ENCODE results near the gene ERVK3-1.

DNA sequence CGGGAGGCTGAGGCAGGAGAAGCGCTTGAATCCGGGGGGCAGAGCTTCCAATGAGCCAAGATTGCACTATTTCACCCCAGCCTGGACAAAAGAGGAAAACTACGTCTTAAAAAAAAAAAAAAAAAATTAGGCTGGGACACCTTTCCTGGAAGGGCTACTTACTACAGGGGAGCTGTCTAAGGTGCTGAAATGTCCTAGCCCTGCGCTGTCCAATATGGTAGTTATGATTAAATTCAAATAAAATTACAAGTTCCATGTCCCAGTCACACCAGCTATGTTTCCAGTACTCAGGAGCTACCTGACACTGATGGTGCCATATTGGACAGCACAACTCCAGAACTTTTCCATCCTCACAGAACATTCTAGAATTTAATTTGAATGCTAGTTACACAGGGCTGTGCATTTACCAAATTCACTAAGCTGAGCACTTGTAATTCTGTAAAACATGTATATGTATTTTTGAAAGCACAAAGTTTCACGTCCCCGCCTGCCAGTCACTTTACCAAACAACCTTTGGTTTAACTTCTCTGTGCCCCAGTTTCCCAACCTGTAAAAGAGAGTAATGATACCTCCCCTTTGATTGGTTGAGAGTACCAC lies 12.4 kb downstream of the ERVK3-1 start:
- TF ChIP-seq JUND (CRISPR knock-in tag; IDR thresholded peaks at IDR 0.05) = no peak
- TF ChIP-seq MAFK (conservative IDR thresholded peaks at IDR 0.05 in 1 of 2, IDR thresholded peaks at IDR 0.05 in 1 of 2; ENCODE audit: low read length in 2 of 2) = no peak
- TF ChIP-seq ZSCAN5A (CRISPR knock-in tag; IDR thresholded peaks at IDR 0.05; ENCODE audit: borderline replicate concordance) = no peak
- no peak for TF ChIP-seq CHD4 (IDR thresholded peaks at IDR 0.05; ENCODE audit: borderline replicate concordance, low read length)
- TF ChIP-seq EP300 (IDR thresholded peaks at IDR 0.05; ENCODE audit: low read depth in 2 of 2, low read length in 2 of 2) = no peak
- TF ChIP-seq EP300 (CRISPR knock-in tag; IDR thresholded peaks at IDR 0.05; ENCODE audit: borderline replicate concordance) = no peak
- TF ChIP-seq POLR2A (IDR thresholded peaks at IDR 0.05; ENCODE audit: insufficient read depth in 1 of 2, low read depth in 2 of 2, low read length in 2 of 2) = no peak
- no peak for TF ChIP-seq RNF219 (CRISPR knock-in tag; IDR thresholded peaks at IDR 0.05)
- TF ChIP-seq ZSCAN12 (CRISPR knock-in tag; IDR thresholded peaks at IDR 0.05) = no peak
- no peak for TF ChIP-seq ZNF263 (CRISPR knock-in tag; IDR thresholded peaks at IDR 0.05)
- TF ChIP-seq ARHGAP35 (CRISPR knock-in tag; IDR thresholded peaks at IDR 0.05; ENCODE audit: borderline replicate concordance) = no peak
- TF ChIP-seq KDM5A (IDR thresholded peaks at IDR 0.05; ENCODE audit: borderline replicate concordance, low read length) = no peak
- no peak for TF ChIP-seq RFX5 (IDR thresholded peaks at IDR 0.05; ENCODE audit: low read depth, low read length)
- TF ChIP-seq ZNF296 (CRISPR knock-in tag; conservative IDR thresholded peaks at IDR 0.05) = no peak
- TF ChIP-seq CTCF (CRISPR knock-in tag; IDR thresholded peaks at IDR 0.05) = no peak
